Left lung (tissue), 10 donors: ENCODE results near the gene GNG7. TPM values are rescaled to one million over a fixed set of nuclear protein-coding genes. Genes with fewer than 3 reads are reported as not detected.
"Not testable (repeated sequence)": the region's sequence is repeated elsewhere in the genome, so short reads cannot be mapped to it uniquely, and the experiment has no call there.

Experiments used
- ATAC-seq: fragments of 200-7000 bp; cut with Tn5 transposase; one replicate; pipeline ENCODE4 v1.9.1; 2020; ENCODE audit warnings: moderate library complexity
- DNase-seq, 4 donors: peaks; one replicate each; pipeline ENCODE4 v3.0.0-alpha.2; 2013 to 2020
- H3K27ac ChIP-seq, 2 donors: fragments of 200-600 bp; sonication (generic) in 1 of 2; one replicate each; pipeline versions ENCODE4 v1.5.0 to v1.8.0; 2020 to 2021
- H3K27me3 ChIP-seq, 2 donors: fragments of 200-600 bp; sonication (generic) in 1 of 2; one replicate each; pipeline versions ENCODE4 v1.5.0 to v1.8.0; 2020 to 2021
- H3K36me3 ChIP-seq, 2 donors: fragments of 200-600 bp; sonication (generic) in 1 of 2; one replicate each; pipeline versions ENCODE4 v1.5.0 to v1.8.0; 2020 to 2021
- H3K4me1 ChIP-seq, 2 donors: fragments of 200-600 bp; one replicate each; pipeline ENCODE4 v1.8.0; 2021
- H3K4me3 ChIP-seq, 2 donors: fragments of 200-600 bp; sonication (generic) in 1 of 2; one replicate each; pipeline versions ENCODE4 v1.5.0 to v1.8.0; 2020 to 2021; ENCODE audit warnings: mild to moderate bottlenecking in 1 of 2
- H3K9me3 ChIP-seq, 2 donors: fragments of 200-600 bp; sonication (generic) in 1 of 2; one replicate each; pipeline versions ENCODE4 v1.5.0 to v1.8.0; 2020 to 2021
- CTCF ChIP-seq, 2 donors: fragments of 200-600 bp; sonication (generic) in 1 of 2; IDR thresholded peaks; one replicate each; pipeline versions ENCODE4 v1.5.0 to v1.8.0; 2021; ENCODE audit warnings: antibody characterized with exemption in 2 of 2
- intact Hi-C, 2 donors: fragments of 100-400 bp; cut with DNase I; formaldehyde crosslinking; loops; one replicate each; pipeline versions ENCODE4 v1.11.2 to v1.14.2; 2022
- polyA plus RNA-seq, 6 donors: library from polyadenylated mRNA; unstranded; fragments of 120-200 nt; gene quantifications; one replicate each; pipeline ENCODE4 v1.2.1, GENCODE V29; 2013; ENCODE audit not compliant: insufficient read length in 6 of 6
- total RNA-seq, 2 donors: library from RNA; stranded (reverse); fragmentation: NEBNext Ultra II Directional; extraction: Animal tissue kit (Norgen Biotek cat#: 25700); gene quantifications; one replicate each; pipeline ENCODE4 v1.2.1, GENCODE V29; 2021
- donor health status: DM: no; HTN: yes; CAD: no.
- donor health status: DM: no; HTN: no; CAD: no.

GNG7 gene
- total and polyA plus RNA-seq, 8 donors = 3.8 to 7.1 (median 5.5) TPM

GRCh38 chr19:2656533-2656932 is 46.0 kb downstream of the GNG7 start:
- no peak for TF ChIP-seq CTCF (IDR thresholded peaks at IDR 0.05)
- intact Hi-C loops = loop anchor here in 1 of 2 donors (10.0 kb wide), 1 partner anchor 88 kb away; the partner anchor contains the start of gene SLC39A3

GRCh38 chr19:2653710-2654707 is 48.5 kb downstream of the GNG7 start:
- no peak overlapping the region for H3K27ac ChIP-seq
- ATAC-seq = peak; percentile 24
- intact Hi-C loops = loop anchor here in 1 of 2 donors (10.0 kb wide), 1 partner anchor 91 kb away; the partner anchor contains the start of gene SLC39A3

More at GRCh38 chr19:2656533-2656932, 46.0 kb downstream of the GNG7 start:
- Histone ChIP-seq H3K27ac (no peak overlapping the region), H3K4me3 (no peak overlapping the region), H3K9me3 (peaks cover 0 to under 1% of the 10 kb centered on the region in 2 donors), H3K36me3 (no peaks in the 10 kb centered on the region), H3K4me1 (no peaks in the 10 kb centered on the region), H3K27me3 (peaks cover 0 to 4% of the 10 kb centered on the region in 2 donors)
- ATAC-seq (no peak), DNase-seq (peak in 1 of 4 donors; percentile 2)

GRCh38 chr19:2653218-2653617 is 49.3 kb downstream of the GNG7 start:
- Histone ChIP-seq H3K4me1 (no peaks in the 10 kb centered on the region), H3K9me3 (no peaks in the 10 kb centered on the region), H3K27ac (no peak overlapping the region), H3K4me3 (no peak overlapping the region), H3K27me3 (peaks cover 0 to 4% of the 10 kb centered on the region in 2 donors), H3K36me3 (no peaks in the 10 kb centered on the region)
- DNase-seq = no peak
- TF ChIP-seq CTCF (IDR thresholded peaks at IDR 0.05) = no peak
- intact Hi-C loops = loop anchor here in 1 of 2 donors (10.0 kb wide), 1 partner anchor 92 kb away; the partner anchor contains the start of gene SLC39A3
- ATAC-seq = no peak

More at GRCh38 chr19:2653710-2654707, 48.5 kb downstream of the GNG7 start:
- no peaks in the 10 kb centered on the region for H3K9me3 ChIP-seq
- peaks cover 0 to 4% of the 10 kb centered on the region in 2 donors for H3K27me3 ChIP-seq
- no peaks in the 10 kb centered on the region for H3K4me1 ChIP-seq
- H3K4me3 ChIP-seq = no peak overlapping the region
- no peaks in the 10 kb centered on the region for H3K36me3 ChIP-seq
- peak in 1 of 4 donors; percentile 69 for DNase-seq
- TF ChIP-seq CTCF (IDR thresholded peaks at IDR 0.05) = no peak

GRCh38 chr19:2652504-2653099 is 49.9 kb downstream of the GNG7 start:
- no peaks in the 10 kb centered on the region for H3K9me3 ChIP-seq
- H3K4me3 ChIP-seq = no peak overlapping the region
- intact Hi-C loops = loop anchor here in 1 of 2 donors (10.0 kb wide), 1 partner anchor 92 kb away; the partner anchor contains the start of gene SLC39A3
- TF ChIP-seq CTCF (IDR thresholded peaks at IDR 0.05) = no peak
- no peak for ATAC-seq
- no peaks in the 10 kb centered on the region for H3K36me3 ChIP-seq
- DNase-seq = peak in 1 of 4 donors; percentile 3
- no peaks in the 10 kb centered on the region for H3K4me1 ChIP-seq
- no peak overlapping the region for H3K27ac ChIP-seq
- peaks cover 0 to 4% of the 10 kb centered on the region in 2 donors for H3K27me3 ChIP-seq

GRCh38 chr19:2651002-2651733 is 51.3 kb downstream of the GNG7 start:
- ATAC-seq, H3K4me3 ChIP-seq, H3K9me3 ChIP-seq, H3K27ac ChIP-seq, DNase-seq, H3K27me3 ChIP-seq, H3K36me3 ChIP-seq, H3K4me1 ChIP-seq: not testable (repeated sequence)
- intact Hi-C loops = loop anchor here in 1 of 2 donors (10.0 kb wide), 1 partner anchor 94 kb away; the partner anchor contains the start of gene SLC39A3
